Keratinocyte (primary cell): ENCODE results near the gene MOB2.

Source experiments
- CTCF ChIP-seq, 3 experiments: IDR thresholded peaks in 1 of 3; conservative IDR thresholded peaks in 1 of 3; optimal IDR thresholded peaks in 1 of 3; 2 replicates in 2 of 3; 3 replicates in 1 of 3; pipeline versions ENCODE3 to v1.5.1; 2011; ENCODE audit warnings: low read length in 3 of 3, mild to moderate bottlenecking in 3 of 3, moderate library complexity in 2 of 3, control low read depth in 1 of 3, inconsistent platforms in 1 of 3; ENCODE audit not compliant: insufficient read depth in 2 of 3; ENCODE audit errors: extremely low read depth in 1 of 3
- EZH2 ChIP-seq: IDR thresholded peaks from one replicate; pipeline ENCODE4 v1.6.1; 2012; ENCODE audit warnings: inconsistent platforms, mild to moderate bottlenecking, low read length, moderate library complexity

GRCh38 chr11:1438261-1438966 lies 48.2 kb downstream of the MOB2 start:
- no peak for TF ChIP-seq CTCF (optimal IDR thresholded peaks at IDR 0.05 in 1 of 3, IDR thresholded peaks at IDR 0.05 in 1 of 3, conservative IDR thresholded peaks at IDR 0.05 in 1 of 3; ENCODE audit: extremely low read depth in 1 of 3, insufficient read depth in 2 of 3, low read length in 3 of 3)
- no peak for TF ChIP-seq EZH2
